ENCODE measurements around the gene GCAT.

Gene GCAT

GRCh38 chr22:37781434-37782059 lies 26.2 kb upstream of the GCAT start:
- Histone ChIP-seq H4K20me1 (ENCODE audit: low read depth, low read length) (no peaks in the 10 kb centered on the region), H3K4me2 (ENCODE audit: low read depth, low read length, poor library complexity, severe bottlenecking) (no peak overlapping the region), H3K27ac (ENCODE audit: low read depth, low read length) (no peak overlapping the region), H2AFZ (ENCODE audit: low read depth, low read length, severe bottlenecking) (no peak overlapping the region), H3K79me2 (ENCODE audit: insufficient read depth, low read length) (no peaks in the 10 kb centered on the region), H3K36me3 (ENCODE audit: low read length) (no peaks in the 10 kb centered on the region), H3K9ac (ENCODE audit: low read length) (no peak overlapping the region), H3K27me3 (ENCODE audit: low read length) (no peaks in the 10 kb centered on the region), H3F3A (ENCODE audit: insufficient read depth) (no peaks in the 10 kb centered on the region), H3K4me3 (ENCODE audit: insufficient read depth, low read length, poor library complexity, severe bottlenecking) (no peak overlapping the region), H3K9me3 (ENCODE audit: insufficient read depth, low read length) (no peaks in the 10 kb centered on the region), H3K9me2 (replicated peaks; ENCODE audit: insufficient read depth, low read length) (no peaks in the 10 kb centered on the region)
- TF ChIP-seq CTCF (IDR thresholded peaks at IDR 0.05; ENCODE audit: insufficient read depth, low read length, poor library complexity, severe bottlenecking) (no peak), EZH2phosphoT487 (conservative IDR thresholded peaks at IDR 0.05; ENCODE audit: low read length) (no peak)

DNA sequence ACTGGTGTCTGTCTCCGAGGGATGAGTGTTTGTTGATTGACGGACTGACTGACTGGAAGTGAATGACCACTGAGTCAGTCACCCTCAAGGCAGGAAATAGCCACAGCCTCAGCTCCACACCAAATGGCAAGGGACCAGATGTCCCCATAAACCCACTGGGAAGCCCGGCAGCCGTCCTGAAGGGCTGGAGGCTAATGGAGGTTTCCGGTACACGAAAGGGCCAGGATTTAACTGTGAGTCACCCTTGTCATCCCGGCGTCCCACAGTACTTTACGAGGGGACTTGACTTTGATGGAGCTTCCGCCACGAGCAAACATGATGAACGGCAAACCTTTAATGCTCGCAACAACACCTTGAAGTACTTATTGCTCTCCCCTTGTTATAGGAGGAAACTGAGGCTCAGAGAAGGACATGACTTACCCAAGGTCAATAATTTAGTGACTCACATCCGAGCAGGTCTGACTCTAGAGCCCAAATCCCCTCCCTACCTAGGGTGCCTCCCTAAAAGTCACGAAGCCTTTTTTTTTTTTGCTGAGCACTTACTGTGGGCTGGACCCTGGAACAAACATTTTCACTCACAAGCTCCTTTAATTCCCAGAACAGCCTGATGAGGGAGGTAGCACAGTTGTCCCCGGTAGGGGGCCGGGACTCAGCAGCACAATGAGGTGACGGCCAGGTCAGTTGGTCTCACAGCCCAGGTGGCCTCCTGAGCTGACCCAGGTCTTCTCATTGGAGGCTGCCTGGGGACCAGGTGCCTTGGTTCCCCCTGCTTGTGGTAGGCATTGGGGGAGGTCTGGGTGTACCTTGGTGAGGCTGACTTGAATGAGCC lies 25.2 kb upstream of the GCAT start:
- H4K20me1 ChIP-seq (ENCODE audit: low read depth, low read length): no peaks in the 10 kb centered on the region
- H3K9me3 ChIP-seq (ENCODE audit: insufficient read depth, low read length): no peaks in the 10 kb centered on the region
- no peak overlapping the region for H3K9ac ChIP-seq (ENCODE audit: low read length)
- H3K27ac ChIP-seq (ENCODE audit: low read depth, low read length): no peak overlapping the region
- no peaks in the 10 kb centered on the region for H3K27me3 ChIP-seq (ENCODE audit: low read length)
- no peak overlapping the region for H3K4me2 ChIP-seq (ENCODE audit: low read depth, low read length, poor library complexity, severe bottlenecking)
- TF ChIP-seq EZH2phosphoT487 (conservative IDR thresholded peaks at IDR 0.05; ENCODE audit: low read length) (no peak), CTCF (IDR thresholded peaks at IDR 0.05; ENCODE audit: insufficient read depth, low read length, poor library complexity, severe bottlenecking) (no peak)
- H2AFZ ChIP-seq (ENCODE audit: low read depth, low read length, severe bottlenecking): no peak overlapping the region
- no peaks in the 10 kb centered on the region for H3F3A ChIP-seq (ENCODE audit: insufficient read depth)
- H3K9me2 ChIP-seq (replicated peaks; ENCODE audit: insufficient read depth, low read length): no peaks in the 10 kb centered on the region
- no peak overlapping the region for H3K4me3 ChIP-seq (ENCODE audit: insufficient read depth, low read length, poor library complexity, severe bottlenecking)
- no peaks in the 10 kb centered on the region for H3K36me3 ChIP-seq (ENCODE audit: low read length)
- H3K79me2 ChIP-seq (ENCODE audit: insufficient read depth, low read length): no peaks in the 10 kb centered on the region

DNA sequence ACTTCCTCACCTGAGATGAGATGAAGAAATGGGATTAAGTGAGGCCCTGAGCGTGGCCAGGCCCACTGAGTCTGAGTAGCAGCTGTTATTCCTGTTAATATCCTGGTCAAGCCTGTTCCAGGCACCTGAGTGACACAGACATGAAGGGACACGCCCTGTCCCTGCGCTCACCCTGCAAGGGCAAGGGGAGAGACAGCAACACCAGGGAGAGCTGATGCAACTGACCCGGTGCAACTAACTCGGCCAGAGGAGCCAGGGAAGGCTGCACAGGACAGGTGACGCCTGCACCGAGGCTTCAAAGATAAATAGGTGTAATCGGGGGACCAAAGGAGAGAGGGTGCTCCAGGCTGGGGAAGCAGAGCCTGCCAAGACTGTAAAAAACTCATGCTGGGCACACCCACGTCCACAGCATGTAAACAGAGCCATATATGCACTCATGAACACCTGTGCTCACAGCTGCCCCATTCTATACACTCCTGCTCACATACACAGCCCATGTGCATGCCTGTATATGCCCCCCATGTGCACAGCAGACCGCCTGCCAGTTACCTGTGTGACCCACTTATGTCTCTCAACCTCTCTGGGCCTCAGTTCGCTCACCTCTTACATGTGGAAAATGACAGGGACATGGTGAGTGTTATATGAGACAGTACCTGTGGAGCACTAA lies 22.8 kb upstream of the GCAT start:
- Histone ChIP-seq H2AFZ (ENCODE audit: low read depth, low read length, severe bottlenecking) (no peak overlapping the region), H4K20me1 (ENCODE audit: low read depth, low read length) (no peaks in the 10 kb centered on the region), H3K36me3 (ENCODE audit: low read length) (no peaks in the 10 kb centered on the region), H3K9ac (ENCODE audit: low read length) (no peak overlapping the region), H3K9me2 (replicated peaks; ENCODE audit: insufficient read depth, low read length) (no peaks in the 10 kb centered on the region), H3K27ac (ENCODE audit: low read depth, low read length) (no peak overlapping the region), H3F3A (ENCODE audit: insufficient read depth) (no peaks in the 10 kb centered on the region), H3K4me3 (ENCODE audit: insufficient read depth, low read length, poor library complexity, severe bottlenecking) (no peak overlapping the region), H3K4me2 (ENCODE audit: low read depth, low read length, poor library complexity, severe bottlenecking) (no peak overlapping the region), H3K27me3 (ENCODE audit: low read length) (no peaks in the 10 kb centered on the region), H3K9me3 (ENCODE audit: insufficient read depth, low read length) (no peaks in the 10 kb centered on the region), H3K79me2 (ENCODE audit: insufficient read depth, low read length) (no peaks in the 10 kb centered on the region)
- TF ChIP-seq EZH2phosphoT487 (conservative IDR thresholded peaks at IDR 0.05; ENCODE audit: low read length) (no peak), CTCF (IDR thresholded peaks at IDR 0.05; ENCODE audit: insufficient read depth, low read length, poor library complexity, severe bottlenecking) (no peak)
